Progenitor cell of endocrine pancreas (in vitro differentiated cells): Measurements from ENCODE around the gene CDON. TPM values are rescaled to one million over a fixed set of nuclear protein-coding genes. Genes with fewer than 3 reads are reported as not detected.

Source experiments
- DNase-seq: peaks from one replicate; pipeline ENCODE4 v3.0.0; 2021; ENCODE audit warnings: low spot score; ENCODE audit not compliant: unreplicated experiment
- H3K27ac Mint-ChIP-seq: 2 replicates; pipeline ENCODE4 v1.8.0; 2021; ENCODE audit warnings: mild to moderate bottlenecking, moderate library complexity, mixed read lengths
- H3K27me3 Mint-ChIP-seq: 2 replicates; pipeline ENCODE4 v1.8.0; 2021; ENCODE audit warnings: mixed read lengths
- H3K36me3 Mint-ChIP-seq: 2 replicates; pipeline ENCODE4 v1.8.0; 2022; ENCODE audit warnings: mixed read lengths; ENCODE audit not compliant: insufficient read depth
- H3K4me1 Mint-ChIP-seq: 2 replicates; pipeline ENCODE4 v1.8.0; 2021; ENCODE audit warnings: low read depth, mixed read lengths
- H3K4me3 Mint-ChIP-seq: 2 replicates; pipeline ENCODE4 v1.8.0; 2021; ENCODE audit warnings: low read depth, mild to moderate bottlenecking, moderate library complexity, mixed read lengths
- H3K9me3 Mint-ChIP-seq: 2 replicates; pipeline ENCODE4 v1.8.0; 2021; ENCODE audit warnings: low read depth, mixed read lengths
- CTCF ChIP-seq: fragments of 200-600 bp; sonication (generic); IDR thresholded peaks from one replicate; pipeline ENCODE4 v1.5.0; 2021; ENCODE audit warnings: antibody characterized with exemption, mild to moderate bottlenecking; ENCODE audit not compliant: unreplicated experiment
- total RNA-seq: library from RNA; stranded (reverse); gene quantifications from 2 replicates; pipeline ENCODE4 v1.2.1, GENCODE V29; 2021

Gene CDON
- total RNA-seq, 1 donor from 2014 or later = 26.4 TPM

- H3K4me1 Mint-ChIP-seq = peaks cover 8% of the 10 kb centered on the region
- H3K9me3 Mint-ChIP-seq = no peaks in the 10 kb centered on the region
- no peak overlapping the region for H3K4me3 Mint-ChIP-seq
- no peak for DNase-seq
- no peak for TF ChIP-seq CTCF
- H3K36me3 Mint-ChIP-seq = peaks cover 10% of the 10 kb centered on the region
- no peaks in the 10 kb centered on the region for H3K27me3 Mint-ChIP-seq
- no peak overlapping the region for H3K27ac Mint-ChIP-seq
Measured at GRCh38 chr11:125956391-125957134, 106.1 kb downstream of the CDON start.

- H3K27ac Mint-ChIP-seq = no peak overlapping the region
- H3K4me3 Mint-ChIP-seq = no peak overlapping the region
- no peaks in the 10 kb centered on the region for H3K27me3 Mint-ChIP-seq
- H3K9me3 Mint-ChIP-seq = no peaks in the 10 kb centered on the region
- no peak for TF ChIP-seq CTCF
- H3K36me3 Mint-ChIP-seq = peaks cover 6% of the 10 kb centered on the region
- peaks cover 8% of the 10 kb centered on the region for H3K4me1 Mint-ChIP-seq
- DNase-seq = no peak
Measured at GRCh38 chr11:125955856-125956255, 106.8 kb downstream of the CDON start.

- H3K4me1 Mint-ChIP-seq = peaks cover 8% of the 10 kb centered on the region
- H3K27me3 Mint-ChIP-seq = no peaks in the 10 kb centered on the region
- peaks cover 3% of the 10 kb centered on the region for H3K36me3 Mint-ChIP-seq
- TF ChIP-seq CTCF = no peak
- no peaks in the 10 kb centered on the region for H3K9me3 Mint-ChIP-seq
- H3K4me3 Mint-ChIP-seq = no peak overlapping the region
- no peak for DNase-seq
- no peak overlapping the region for H3K27ac Mint-ChIP-seq
Measured at GRCh38 chr11:125954945-125955640, 107.6 kb downstream of the CDON start.

- Mint-ChIP-seq H3K9me3 (no peaks in the 10 kb centered on the region), H3K4me3 (no peak overlapping the region), H3K36me3 (no peaks in the 10 kb centered on the region), H3K4me1 (peaks cover 8% of the 10 kb centered on the region), H3K27ac (no peak overlapping the region), H3K27me3 (no peaks in the 10 kb centered on the region)
- no peak for DNase-seq
- no peak for TF ChIP-seq CTCF
Measured at GRCh38 chr11:125954123-125954944, 108.3 kb downstream of the CDON start.

- DNase-seq = no peak
- no peak for TF ChIP-seq CTCF
- Mint-ChIP-seq H3K27me3 (no peaks in the 10 kb centered on the region), H3K9me3 (no peaks in the 10 kb centered on the region), H3K4me1 (peaks cover 8% of the 10 kb centered on the region), H3K36me3 (no peaks in the 10 kb centered on the region), H3K4me3 (no peak overlapping the region), H3K27ac (no peak overlapping the region)
Measured at GRCh38 chr11:125953401-125953935, 109.2 kb downstream of the CDON start.
